PC-3 (cell line): ENCODE measurements around the gene HNRNPH1. TPM values are rescaled to one million over a fixed set of nuclear protein-coding genes. Genes with fewer than 3 reads are reported as not detected.

ENCODE experiments used
- ATAC-seq: fragments of 200-7000 bp; cut with Tn5 transposase; 2 replicates; pipeline ENCODE4 v1.9.1; 2020; ENCODE audit warnings: mild to moderate bottlenecking, moderate library complexity
- BruUV-seq: library from RNA; stranded (reverse); fragments of 400-500 nt; replicated peaks from 2 replicates; lab custom pipeline; 2021; lab: Mats Ljungman, UMichigan
- CTCF ChIA-PET: fragments of 300-600 bp; sonication (Branson Sonifier 250); formaldehyde crosslinking; loops from one replicate; lab custom pipeline; 2022; ENCODE audit warnings: antibody characterized with exemption; lab: Charles Lee
- POLR2A ChIA-PET: fragments of 300-600 bp; sonication (Branson Sonifier 250); formaldehyde crosslinking; loops from one replicate; lab custom pipeline; 2022; ENCODE audit warnings: antibody characterized with exemption; ENCODE audit not compliant: unreplicated experiment; lab: Charles Lee
- DNase-seq: peaks from one replicate; pipeline ENCODE4 v3.0.0-alpha.2; 2015
- H2AFZ ChIP-seq: fragments of 300-600 bp; sonication (generic); 2 replicates; pipeline ENCODE4 v1.6.0; 2016; ENCODE audit warnings: antibody characterized with exemption, low read length
- H3F3A ChIP-seq: fragments of 300-600 bp; sonication (generic); one replicate; pipeline ENCODE4 v1.6.0; 2017; ENCODE audit warnings: antibody characterized with exemption, low read length, control low read depth, mild to moderate bottlenecking; ENCODE audit not compliant: unreplicated experiment
- H3K27ac ChIP-seq: fragments of 300-600 bp; sonication (generic); 2 replicates; pipeline ENCODE4 v1.5.1; 2016; ENCODE audit warnings: mild to moderate bottlenecking, low read length
- H3K27me3 ChIP-seq: fragments of 300-600 bp; sonication (generic); 2 replicates; pipeline ENCODE4 v1.6.1; 2016; ENCODE audit warnings: low read length, mixed read lengths
- H3K36me3 ChIP-seq: fragments of 300-600 bp; sonication (generic); 2 replicates; pipeline ENCODE4 v1.6.1; 2016; ENCODE audit warnings: low read depth, mixed run types, low read length, mixed read lengths
- H3K4me1 ChIP-seq: fragments of 300-600 bp; sonication (generic); 2 replicates; pipeline ENCODE4 v1.5.1; 2016; ENCODE audit warnings: low read length; ENCODE audit not compliant: insufficient read depth
- H3K4me2 ChIP-seq: fragments of 300-600 bp; sonication (generic); 2 replicates; pipeline ENCODE4 v1.6.0; 2016; ENCODE audit warnings: low read length
- H3K4me3 ChIP-seq: fragments of 300-600 bp; sonication (generic); 2 replicates; pipeline ENCODE4 v1.5.1; 2016; ENCODE audit warnings: mild to moderate bottlenecking, low read length, mixed read lengths
- H3K79me2 ChIP-seq: fragments of 300-600 bp; sonication (generic); 2 replicates; pipeline ENCODE4 v1.6.1; 2017; ENCODE audit warnings: low read length, mixed read lengths
- H3K9ac ChIP-seq: fragments of 300-600 bp; sonication (generic); 2 replicates; pipeline ENCODE4 v1.6.0; 2016; ENCODE audit warnings: mild to moderate bottlenecking, low read length
- H3K9me2 ChIP-seq: fragments of 300-600 bp; sonication (generic); replicated peaks from 2 replicates; pipeline ENCODE4 v1.6.1; 2016; ENCODE audit warnings: mixed run types, low read length, mixed read lengths
- H3K9me3 ChIP-seq: fragments of 300-600 bp; sonication (generic); 2 replicates; pipeline ENCODE4 v1.6.1; 2016; ENCODE audit warnings: low read length, mixed read lengths
- H4K20me1 ChIP-seq: fragments of 300-600 bp; sonication (generic); 2 replicates; pipeline ENCODE4 v1.6.1; 2016; ENCODE audit warnings: low read length, mixed read lengths
- CTCF ChIP-seq: fragments of 300-600 bp; sonication (generic); conservative IDR thresholded peaks from 2 replicates; pipeline ENCODE4 v1.5.1; 2017; ENCODE audit warnings: antibody characterized with exemption, low read depth, mild to moderate bottlenecking, low read length
- EZH2 ChIP-seq: fragments of 300-600 bp; sonication (generic); IDR thresholded peaks from one replicate; pipeline ENCODE4 v1.6.1; 2017; ENCODE audit warnings: antibody characterized with exemption, mild to moderate bottlenecking, low read length; ENCODE audit not compliant: unreplicated experiment
- EZH2phosphoT487 ChIP-seq: fragments of 300-600 bp; sonication (generic); IDR thresholded peaks from 2 replicates; pipeline ENCODE4 v1.6.1; 2018; ENCODE audit warnings: mild to moderate bottlenecking, antibody characterized with exemption, low read length, borderline replicate concordance
- intact Hi-C: fragments of 100-400 bp; cut with micrococcal nuclease; formaldehyde crosslinking; loops from 2 replicates; pipeline ENCODE4 v1.9.0; 2023
- total RNA-seq: library from RNA; depleted of rRNA; stranded (reverse); fragments of >200 nt; gene quantifications from 2 replicates; pipeline ENCODE4 v1.2.3, GENCODE V29; 2014; rRNA removed

The HNRNPH1 gene
- total RNA-seq, 1 experiment from 2014 or later = 533 TPM

- intact Hi-C loops = no loop called here
- POLR2A ChIA-PET = no interaction called here
- Histone ChIP-seq H3K9me2 (no peaks in the 10 kb centered on the region), H3K79me2 (no peaks in the 10 kb centered on the region), H3K27ac (no peak overlapping the region), H3K9me3 (no peaks in the 10 kb centered on the region), H3F3A (no peaks in the 10 kb centered on the region), H3K9ac (no peak overlapping the region), H3K27me3 (no peaks in the 10 kb centered on the region), H2AFZ (no peak overlapping the region), H3K36me3 (peaks cover 21% of the 10 kb centered on the region; the same call in 1 of the 2 replicates), H3K4me2 (no peak overlapping the region), H4K20me1 (no peaks in the 10 kb centered on the region), H3K4me3 (no peak overlapping the region), H3K4me1 (no peaks in the 10 kb centered on the region)
- CTCF ChIA-PET = no interaction called here
- TF ChIP-seq EZH2 (no peak), CTCF (no peak), EZH2phosphoT487 (no peak)
- no TSS peak for BruUV-seq
- DNase-seq = no peak
- ATAC-seq = no peak
Measured at GRCh38 chr5:179572386-179572785, 51.1 kb downstream of the HNRNPH1 start.

GRCh38 chr5:179568721-179569120, 54.8 kb downstream of the HNRNPH1 start:
- no peak overlapping the region for H2AFZ ChIP-seq
- no peak overlapping the region for H3K4me2 ChIP-seq
- no peaks in the 10 kb centered on the region for H3K9me2 ChIP-seq
- no peaks in the 10 kb centered on the region for H4K20me1 ChIP-seq
- no peaks in the 10 kb centered on the region for H3F3A ChIP-seq
- H3K27me3 ChIP-seq = no peaks in the 10 kb centered on the region
- CTCF ChIA-PET = no interaction called here
- no peak overlapping the region for H3K4me3 ChIP-seq
- H3K4me1 ChIP-seq = no peaks in the 10 kb centered on the region
- DNase-seq (no peak), ATAC-seq (no peak)
- POLR2A ChIA-PET = no interaction called here
- H3K36me3 ChIP-seq = peaks cover 26% of the 10 kb centered on the region; the same call in 1 of the 2 replicates
- TF ChIP-seq CTCF = no peak
- BruUV-seq = no TSS peak
- H3K9me3 ChIP-seq = no peaks in the 10 kb centered on the region
- intact Hi-C loops = no loop called here
- H3K27ac ChIP-seq = no peak overlapping the region
- no peaks in the 10 kb centered on the region for H3K79me2 ChIP-seq
- H3K9ac ChIP-seq = no peak overlapping the region

DNA sequence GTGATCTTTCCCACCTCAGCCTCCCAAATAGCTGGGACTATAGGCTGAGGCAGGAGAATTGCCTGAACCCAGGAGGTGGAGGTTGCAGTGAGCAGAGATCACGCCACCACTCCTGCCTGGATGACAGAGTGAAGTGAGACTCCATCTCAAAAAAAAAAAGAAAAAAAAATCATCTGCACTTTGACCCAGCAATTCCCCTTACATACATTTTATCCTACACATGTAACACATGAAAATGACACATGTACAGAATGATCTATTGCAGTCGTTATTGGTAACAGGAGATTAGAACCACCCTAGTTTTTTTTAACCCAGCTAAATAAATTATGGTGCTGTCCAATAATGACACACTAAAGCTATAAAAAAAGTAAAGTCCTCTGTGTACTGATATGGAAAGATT, 58.9 kb downstream of the HNRNPH1 start:
- intact Hi-C loops = no loop called here
- ChIA-PET POLR2A (no interaction called here), CTCF (no interaction called here)
- H3K27me3 ChIP-seq = no peaks in the 10 kb centered on the region
- no peaks in the 10 kb centered on the region for H4K20me1 ChIP-seq
- H3K4me3 ChIP-seq = no peak overlapping the region
- DNase-seq (no peak), ATAC-seq (no peak)
- no peak overlapping the region for H3K9ac ChIP-seq
- H3K4me1 ChIP-seq = no peaks in the 10 kb centered on the region
- no peaks in the 10 kb centered on the region for H3K9me3 ChIP-seq
- peaks cover 14% of the 10 kb centered on the region; the same call in 1 of the 2 replicates for H3K36me3 ChIP-seq
- H3F3A ChIP-seq = no peaks in the 10 kb centered on the region
- H3K4me2 ChIP-seq = no peak overlapping the region
- H2AFZ ChIP-seq = no peak overlapping the region
- BruUV-seq = no TSS peak
- TF ChIP-seq EZH2phosphoT487 (no peak), EZH2 (no peak), CTCF (no peak)
- no peak overlapping the region for H3K27ac ChIP-seq
- H3K9me2 ChIP-seq = no peaks in the 10 kb centered on the region
- peaks cover 15% of the 10 kb centered on the region for H3K79me2 ChIP-seq

Other genes starting within 250 kb of the HNRNPH1 start
- gene RUFY1, start 73.1 kb downstream of the HNRNPH1 start, total RNA-seq = 27.1 and 31.5 TPM in 2 replicates
- 1.4 TPM in 1 of 2 replicates, not detected in the other for gene CBY3, start 57.4 kb upstream of the HNRNPH1 start, total RNA-seq
- gene CANX, start 75.3 kb upstream of the HNRNPH1 start, total RNA-seq = 293 and 348 TPM in 2 replicates
- 10.6 and 17.9 TPM in 2 replicates for gene MAML1, start 109.2 kb upstream of the HNRNPH1 start, total RNA-seq
- gene LTC4S, start 170.3 kb upstream of the HNRNPH1 start, total RNA-seq = 1.5 and 3.6 TPM in 2 replicates
- gene MGAT4B, start 183.2 kb upstream of the HNRNPH1 start, total RNA-seq = 88.9 and 113 TPM in 2 replicates
- 253 and 341 TPM in 2 replicates for gene SQSTM1, start 197.2 kb upstream of the HNRNPH1 start, total RNA-seq
- gene MRNIP, start 235.1 kb upstream of the HNRNPH1 start, total RNA-seq = 20.2 and 26.1 TPM in 2 replicates